ENCODE measurements around the gene SEM1.
"Not testable (repeated sequence)": the region's sequence is repeated elsewhere in the genome, so short reads cannot be mapped to it uniquely, and the experiment has no call there.

SEM1 gene

GRCh38 chr7:96658022-96658412, 51.6 kb downstream of the SEM1 start:
- no peak for DNase-seq

- peak; percentile 82 for DNase-seq
These were observed 52.2 kb downstream of the SEM1 start for GRCh38 chr7:96657347-96658021.

DNA sequence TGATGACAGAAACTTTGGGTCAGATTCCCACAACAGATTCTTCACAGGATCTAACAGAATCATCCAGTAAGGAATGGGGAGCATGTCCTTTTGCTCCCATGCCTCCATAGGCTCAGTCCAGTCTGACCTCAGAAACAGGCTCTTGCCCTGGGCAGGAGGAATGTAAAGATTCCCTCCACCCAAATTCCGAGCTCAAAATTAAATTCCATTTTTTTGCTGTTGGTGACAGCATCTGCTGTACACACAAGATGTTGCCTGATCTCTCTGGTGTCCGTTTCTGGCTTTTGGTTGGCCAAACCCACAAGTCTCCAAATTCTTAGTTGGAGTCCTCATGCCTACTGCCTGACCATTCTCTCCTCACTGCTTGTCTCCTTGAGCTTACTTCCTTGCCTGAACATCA, 53.7 kb downstream of the SEM1 start:
- DNase-seq, result no peak

DNA sequence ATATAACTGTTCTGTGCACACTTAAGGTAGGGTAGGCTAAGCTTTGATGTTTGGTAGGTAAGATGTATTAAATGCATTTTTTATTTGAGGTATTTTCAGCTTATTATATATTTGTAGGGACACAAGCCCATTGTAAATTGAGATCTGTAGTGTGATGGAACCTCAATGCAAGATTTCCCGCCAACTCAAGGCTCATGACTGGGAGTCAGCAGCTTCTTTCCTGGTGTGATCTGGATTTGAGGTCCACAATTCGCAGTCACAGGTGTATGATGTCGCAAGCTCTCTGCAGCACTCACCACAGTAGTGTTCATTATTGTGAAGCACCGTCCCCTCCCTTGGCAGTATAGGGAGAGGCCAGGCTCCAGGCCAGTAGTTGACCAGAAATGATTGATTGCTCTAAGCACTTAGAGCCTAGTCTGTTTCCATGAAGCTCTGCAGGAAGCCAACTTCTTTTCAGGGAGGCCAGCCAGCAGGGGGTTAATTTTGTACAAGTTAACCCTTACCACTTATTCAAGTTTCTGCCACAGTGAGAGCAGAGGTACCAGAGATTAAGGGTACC, 54.9 kb downstream of the SEM1 start:
- DNase-seq, result peak; percentile 85

DNA sequence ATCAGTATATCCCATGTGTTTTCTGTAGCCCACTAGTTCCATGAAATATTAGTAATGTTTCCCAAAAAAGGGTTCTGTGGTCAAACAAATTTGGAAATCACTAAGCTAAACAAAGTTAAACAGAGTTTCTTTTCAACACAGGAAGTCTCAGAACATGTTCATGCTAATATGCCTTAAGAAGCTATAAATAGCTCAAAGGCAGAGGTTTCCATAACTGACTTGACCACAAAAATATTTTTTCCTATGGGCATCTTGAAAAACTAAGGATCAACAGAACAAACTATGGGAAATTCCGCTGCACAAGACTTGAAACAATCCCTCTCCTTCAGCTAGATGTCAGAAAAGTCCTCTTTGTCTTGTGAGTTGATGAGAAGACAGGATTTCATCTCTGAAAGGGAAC, 59.7 kb downstream of the SEM1 start:
- DNase-seq, result no peak

DNA sequence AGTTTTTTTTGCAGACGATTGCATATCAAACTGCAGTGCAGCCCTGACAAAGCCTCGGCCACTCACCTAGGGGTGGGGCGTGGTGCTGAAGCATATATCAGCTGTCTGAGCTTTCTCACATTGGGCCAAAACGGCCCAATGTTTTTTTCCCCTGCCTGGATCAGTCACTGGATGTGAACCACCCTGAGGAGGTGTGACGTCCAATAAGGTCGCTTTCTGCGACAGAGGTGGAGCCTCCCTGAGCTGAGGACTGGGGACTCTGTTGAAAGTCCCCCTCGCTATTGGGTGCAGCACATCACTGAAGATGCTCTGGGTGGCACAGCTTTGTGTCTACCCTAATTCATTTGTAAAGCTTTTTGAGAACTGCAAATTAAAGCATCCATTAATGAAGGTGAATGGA, 60.9 kb downstream of the SEM1 start:
- DNase-seq, result no peak

GRCh38 chr7:96647733-96648132, 61.9 kb downstream of the SEM1 start:
- no peak for DNase-seq

- DNase-seq, result no peak
These were observed 64.6 kb downstream of the SEM1 start for GRCh38 chr7:96645084-96645483.

- DNase-seq, result not testable (repeated sequence)
These were observed 66.2 kb downstream of the SEM1 start for GRCh38 chr7:96643436-96643835.

DNA sequence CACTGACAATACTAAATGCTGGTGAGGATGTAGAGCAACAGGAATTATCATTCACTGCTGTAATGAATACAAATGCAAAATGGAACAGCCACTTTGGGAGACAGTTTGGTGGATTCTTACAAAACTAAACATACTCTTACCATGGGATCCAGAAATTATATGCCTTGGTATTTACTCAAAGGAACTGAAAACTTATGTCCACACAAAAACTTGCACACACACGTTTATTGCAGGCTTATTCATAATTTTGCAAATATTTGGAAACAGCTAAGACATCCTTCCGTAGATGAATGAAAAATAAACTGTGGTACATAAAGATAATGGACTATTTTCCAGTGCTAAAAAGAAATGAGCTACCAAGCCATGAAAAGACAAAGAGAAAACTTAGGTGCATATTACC, 69.6 kb downstream of the SEM1 start:
- no peak for DNase-seq

All from DMS153 (cell line).